NCI-H748 (cell line): Measurements from ENCODE around the gene CMTM7.

ENCODE experiments used
- DNase-seq: peaks from one replicate; lab custom pipeline; 2025; ENCODE audit not compliant: unreplicated experiment; lab: John Stamatoyannopoulos, UW

Gene CMTM7, protein sequence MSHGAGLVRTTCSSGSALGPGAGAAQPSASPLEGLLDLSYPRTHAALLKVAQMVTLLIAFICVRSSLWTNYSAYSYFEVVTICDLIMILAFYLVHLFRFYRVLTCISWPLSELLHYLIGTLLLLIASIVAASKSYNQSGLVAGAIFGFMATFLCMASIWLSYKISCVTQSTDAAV

GRCh38 chr3:32391643-32392535 is at the start of gene CMTM7:
CMTM7 (plus strand) TSS chr3:32391853; CDS start chr3:32391907, 54 bp downstream.
- peak; percentile 48 for DNase-seq

GRCh38 chr3:32347343-32348125 is 44.1 kb upstream of the CMTM7 start:
- DNase-seq: no peak

DNA sequence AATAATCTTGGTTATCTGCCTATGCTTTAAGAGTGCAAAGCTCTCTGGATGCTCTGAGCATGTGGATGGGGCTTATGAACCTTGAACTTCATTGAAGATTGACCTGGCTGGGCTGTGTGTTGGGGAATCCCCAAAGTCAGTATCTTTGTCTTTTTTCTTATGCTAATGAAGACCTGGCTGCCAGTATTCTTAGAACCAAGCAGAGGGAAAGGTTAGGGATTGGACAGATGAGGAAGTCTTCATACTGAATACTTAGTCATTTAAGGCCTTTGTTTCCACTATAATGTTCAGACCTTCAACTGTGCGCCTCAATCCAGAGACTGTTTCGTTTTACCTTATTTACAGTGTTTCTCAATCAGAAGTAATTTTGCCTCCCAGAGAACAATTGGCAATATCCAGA is 42.5 kb upstream of the CMTM7 start:
- no peak for DNase-seq

DNA sequence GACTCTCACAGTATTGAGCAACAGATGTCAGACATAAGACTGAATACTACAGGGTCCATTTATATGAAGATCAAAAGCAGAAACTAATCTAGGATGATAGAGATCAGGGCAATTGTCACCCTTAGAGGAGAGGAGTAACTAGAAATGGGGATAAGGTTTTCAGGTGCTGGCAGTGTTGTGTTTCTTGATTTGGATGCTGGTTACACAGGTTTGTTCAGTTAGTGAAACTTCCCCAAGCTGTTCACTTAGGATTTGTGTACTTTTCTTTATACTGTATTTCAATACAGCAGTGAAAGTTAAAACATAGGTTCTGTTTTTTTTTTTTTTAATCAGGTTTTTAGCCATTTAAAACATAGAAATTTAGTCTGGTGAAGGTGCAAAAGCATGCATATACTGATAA is 39.1 kb upstream of the CMTM7 start:
- DNase-seq: no peak

DNA sequence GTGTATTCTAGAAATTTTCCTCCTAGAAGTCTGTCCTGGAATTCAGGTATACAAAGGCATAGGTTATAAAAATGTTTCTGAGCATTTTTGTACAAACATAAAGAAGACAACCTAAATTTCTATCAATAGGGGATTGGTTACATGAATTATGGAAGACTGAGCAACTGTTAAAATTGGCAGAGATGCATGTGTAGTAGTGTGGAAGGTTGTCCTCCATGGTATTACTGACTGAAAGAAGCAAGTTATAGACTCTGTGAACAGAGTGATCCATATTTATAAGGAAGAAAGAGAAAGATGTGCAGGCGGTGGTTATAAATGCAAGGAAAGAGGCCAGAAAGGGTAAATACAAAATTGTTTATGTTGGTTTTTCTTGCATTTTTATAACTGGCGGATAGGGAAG is 38.3 kb upstream of the CMTM7 start:
- DNase-seq: no peak

DNA sequence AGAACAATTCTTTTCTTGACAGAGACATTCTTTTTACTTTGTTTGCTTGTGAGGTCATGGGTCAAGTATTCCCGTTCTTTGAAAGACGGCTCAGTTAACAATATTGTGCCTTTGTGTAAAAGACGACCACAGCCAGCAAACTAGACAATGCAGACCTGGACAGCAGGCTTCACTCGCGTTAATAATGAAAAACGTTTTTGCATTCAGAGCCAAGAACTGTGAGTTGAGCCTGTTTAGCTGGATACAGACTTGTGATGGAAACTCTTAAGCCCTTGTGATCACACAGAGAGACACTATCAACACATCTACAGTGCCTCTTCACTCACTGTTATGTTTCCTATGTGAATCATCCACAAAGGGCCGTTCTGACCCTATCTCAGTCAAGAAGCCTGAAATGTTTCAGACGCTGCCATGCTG is 37.3 kb upstream of the CMTM7 start:
- peak; percentile 72 for DNase-seq

DNA sequence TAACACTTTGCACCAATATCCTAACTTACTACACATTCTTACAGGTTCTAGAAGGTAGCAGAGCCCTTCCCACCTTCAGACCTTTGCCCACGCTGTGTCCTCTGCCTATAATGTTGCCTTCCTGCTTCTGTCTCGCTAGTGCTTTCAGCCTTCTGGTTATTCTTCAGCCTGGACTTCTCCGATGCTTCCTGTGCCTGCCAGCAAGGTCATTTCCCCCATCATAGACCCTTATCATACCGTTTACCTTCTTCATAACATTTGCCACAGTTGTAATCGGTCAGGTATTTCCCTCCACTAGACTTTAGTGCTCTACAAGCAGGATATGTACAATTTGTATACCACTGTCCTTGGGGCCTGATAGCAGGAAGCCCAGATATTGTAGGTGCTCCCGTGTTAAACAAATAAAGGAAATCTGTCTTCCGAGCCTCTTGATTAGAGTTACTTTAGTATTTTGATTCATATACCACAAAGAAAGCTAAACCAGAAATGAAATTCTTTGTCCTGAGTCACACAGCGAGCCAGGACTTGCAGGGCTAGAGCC is 35.8 kb upstream of the CMTM7 start:
- DNase-seq: no peak

- no peak for DNase-seq
Measured at GRCh38 chr3:32359766-32360492, 31.7 kb upstream of the CMTM7 start.

- no peak for DNase-seq
Measured at GRCh38 chr3:32360493-32360827, 31.2 kb upstream of the CMTM7 start.

DNA sequence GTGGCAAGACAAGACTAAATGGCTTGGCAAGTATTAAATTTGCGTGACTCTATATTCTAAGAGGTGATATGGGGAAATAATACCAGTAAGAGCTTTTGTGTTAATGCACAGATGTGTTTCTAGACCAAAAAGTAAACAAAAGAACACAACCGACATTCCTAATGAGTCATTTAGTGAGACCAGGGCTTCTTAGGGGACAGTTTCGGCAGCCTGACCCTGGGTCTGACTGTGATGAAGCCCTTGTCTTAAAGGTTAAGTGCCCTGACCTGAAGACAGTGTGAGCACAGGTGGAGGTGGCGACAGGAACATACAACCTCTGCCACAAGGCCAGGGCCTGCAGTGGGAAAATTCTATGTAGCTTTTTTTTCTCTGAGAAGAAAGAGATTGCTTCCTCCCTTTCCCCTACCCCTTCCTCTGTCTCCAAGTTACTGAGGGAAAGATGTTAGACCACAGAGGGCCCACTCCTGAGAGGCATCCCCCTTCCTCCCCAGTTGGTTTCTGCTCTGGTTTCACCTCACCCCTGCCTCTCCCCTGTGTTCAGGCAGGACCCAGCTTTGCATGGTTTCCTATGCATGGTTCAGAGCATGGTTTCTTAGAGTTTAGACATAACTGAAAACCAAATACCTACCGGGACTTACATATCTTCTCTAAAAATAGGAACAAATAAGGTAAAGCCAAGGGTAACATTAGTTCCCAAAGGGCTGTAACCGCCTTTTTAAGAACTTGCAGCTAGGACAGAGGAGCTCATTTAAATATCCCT is 24.8 kb upstream of the CMTM7 start:
- no peak for DNase-seq

DNA sequence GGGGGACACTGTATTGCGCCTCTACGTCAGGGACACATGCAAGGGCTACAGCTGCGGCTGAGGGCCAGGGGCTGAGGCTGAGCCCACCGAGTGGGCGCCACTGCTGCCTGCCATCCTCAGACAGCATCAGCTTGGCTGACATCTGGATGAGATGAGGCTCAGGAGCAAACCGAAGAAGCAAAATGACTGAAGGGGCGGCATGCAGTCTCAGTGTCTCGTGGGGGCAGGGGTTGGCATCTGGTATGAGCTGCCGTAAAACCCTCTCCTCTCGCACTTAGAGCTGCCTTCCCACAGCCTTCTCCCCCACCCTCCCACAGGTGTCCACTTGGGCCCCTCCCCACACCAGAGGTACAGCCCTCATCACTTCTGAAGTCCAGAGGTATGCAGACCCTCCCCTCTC is 24.2 kb upstream of the CMTM7 start:
- DNase-seq: no peak

- no peak for DNase-seq
Measured at GRCh38 chr3:32371461-32372212, 20.0 kb upstream of the CMTM7 start.

DNA sequence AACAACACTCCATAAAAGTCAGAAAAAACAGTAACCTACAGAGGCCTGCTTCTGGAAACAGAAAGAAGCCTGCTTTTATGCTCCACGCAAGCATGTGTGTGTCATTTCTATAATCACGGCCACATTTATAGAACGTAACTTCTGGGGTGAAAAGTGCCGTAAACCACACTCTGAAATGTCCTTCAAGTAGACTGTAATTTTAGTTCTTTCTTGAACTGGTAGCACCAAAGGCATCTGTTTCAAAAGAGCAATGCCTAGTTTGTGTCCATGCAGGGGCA is 19.5 kb upstream of the CMTM7 start:
- DNase-seq: no peak

DNA sequence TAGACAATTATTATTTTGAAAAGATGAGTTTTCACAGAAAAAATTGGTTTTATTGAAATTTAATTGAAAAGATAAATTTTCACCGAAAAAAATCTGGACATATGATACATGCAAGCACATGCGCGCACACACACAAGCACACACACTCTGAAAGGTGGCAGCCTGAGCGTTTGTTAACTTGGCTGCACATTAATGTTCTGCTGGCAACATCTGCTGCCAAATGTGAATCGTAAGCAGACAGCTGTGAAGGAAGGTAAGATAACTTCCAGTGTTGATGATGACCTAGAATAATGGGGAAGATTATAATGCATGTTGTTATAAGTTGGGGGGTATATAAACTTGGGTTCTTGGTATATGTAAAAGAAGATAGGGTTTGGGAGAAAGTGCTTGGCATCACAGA is 18.4 kb upstream of the CMTM7 start:
- DNase-seq: peak; percentile 54

DNA sequence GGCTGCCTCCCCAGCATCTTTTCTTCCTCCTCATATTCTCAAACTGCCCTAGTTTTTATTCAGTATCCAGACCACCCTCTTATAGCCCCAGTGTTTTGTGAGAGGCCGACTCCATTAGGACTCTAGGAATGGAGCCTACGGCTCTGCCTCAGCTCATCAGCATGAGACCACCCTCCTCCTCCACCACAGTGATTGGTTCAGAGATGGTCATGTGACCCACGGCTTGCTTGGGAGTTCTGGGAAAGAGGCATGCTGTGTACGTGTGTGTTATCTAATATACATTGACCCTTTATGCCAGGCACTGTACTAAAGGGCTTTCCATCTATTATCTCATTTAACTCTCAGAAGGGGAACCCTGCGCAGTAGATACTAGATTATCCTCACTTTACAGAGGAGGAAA is 17.8 kb upstream of the CMTM7 start:
- DNase-seq: no peak

- peak; percentile 61 for DNase-seq
Measured at GRCh38 chr3:32374788-32375595, 16.7 kb upstream of the CMTM7 start.

GRCh38 chr3:32375596-32375930 is 16.1 kb upstream of the CMTM7 start:
- no peak for DNase-seq

DNA sequence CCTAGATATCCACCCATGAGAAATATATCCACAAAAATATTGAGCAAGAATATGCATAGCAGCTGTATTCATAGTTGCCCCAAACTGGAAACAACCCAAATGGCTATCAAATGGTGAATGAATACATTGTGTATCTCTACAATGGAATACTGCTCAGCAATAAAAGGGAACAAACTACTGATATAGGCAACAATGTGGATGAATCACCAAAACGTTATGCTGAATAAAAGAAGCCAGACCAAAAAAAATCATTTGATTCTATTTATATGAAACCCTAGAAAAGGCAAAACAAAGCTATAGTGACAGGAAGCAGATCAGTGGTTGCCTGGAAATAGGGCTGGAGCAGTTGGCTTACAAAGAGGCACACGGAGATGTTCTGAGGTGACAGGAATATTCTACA is 15.5 kb upstream of the CMTM7 start:
- DNase-seq: no peak

GRCh38 chr3:32379831-32380500 is 11.7 kb upstream of the CMTM7 start:
- no peak for DNase-seq
